ENCODE data around the gene DENND11. TPM values are rescaled to one million over a fixed set of nuclear protein-coding genes. Genes with fewer than 3 reads are reported as not detected.

DENND11 gene
- total RNA-seq, 3 donors from 2014 or later, result 25.6 to 38.1 (median 28.0) TPM

GRCh38 chr7:141713890-141714289 lies 11.9 kb upstream of the DENND11 start:
- no peak for ATAC-seq
- intact Hi-C loops (cut with DNase I, micrococcal nuclease), result no loop called here
- Histone ChIP-seq H3K36me3 (ENCODE audit: low read depth) (no peaks in the 10 kb centered on the region), H3K9me3 (no peaks in the 10 kb centered on the region), H3K4me3 (no peak overlapping the region), H3K4me1 (ENCODE audit: low read depth) (no peaks in the 10 kb centered on the region)
- no peak for DNase-seq
- TF ChIP-seq CTCF (IDR thresholded peaks at IDR 0.05), result no peak

- ATAC-seq, result no peak
These were observed 10.8 kb upstream of the DENND11 start for GRCh38 chr7:141712603-141713255.

GRCh38 chr7:141710301-141710700 lies 8.3 kb upstream of the DENND11 start:
- no peaks in the 10 kb centered on the region for H3K9me3 ChIP-seq
- no peak for ATAC-seq
- TF ChIP-seq CTCF (IDR thresholded peaks at IDR 0.05), result no peak

More at GRCh38 chr7:141712603-141713255, 10.8 kb upstream of the DENND11 start:
- Histone ChIP-seq H3K4me3 (no peak overlapping the region), H3K9me3 (no peaks in the 10 kb centered on the region), H3K36me3 (ENCODE audit: low read depth) (no peaks in the 10 kb centered on the region), H3K4me1 (ENCODE audit: low read depth) (no peaks in the 10 kb centered on the region)
- intact Hi-C loops (cut with DNase I, micrococcal nuclease), result no loop called here
- no peak for TF ChIP-seq CTCF (IDR thresholded peaks at IDR 0.05)
- no peak for DNase-seq

GRCh38 chr7:141709749-141710148 lies 7.8 kb upstream of the DENND11 start:
- intact Hi-C loops (cut with DNase I, micrococcal nuclease), result no loop called here
- no peak overlapping the region for H3K4me3 ChIP-seq
- no peaks in the 10 kb centered on the region for H3K9me3 ChIP-seq
- H3K4me1 ChIP-seq (ENCODE audit: low read depth), result peaks cover 10% of the 10 kb centered on the region
- no peaks in the 10 kb centered on the region for H3K36me3 ChIP-seq (ENCODE audit: low read depth)
- TF ChIP-seq CTCF (IDR thresholded peaks at IDR 0.05), result no peak
- ATAC-seq (peak; percentile 22), DNase-seq (no peak)

More at GRCh38 chr7:141710301-141710700, 8.3 kb upstream of the DENND11 start:
- DNase-seq, result no peak
- Histone ChIP-seq H3K4me1 (ENCODE audit: low read depth) (peaks cover 10% of the 10 kb centered on the region), H3K4me3 (no peak overlapping the region), H3K36me3 (ENCODE audit: low read depth) (no peaks in the 10 kb centered on the region)
- intact Hi-C loops (cut with DNase I, micrococcal nuclease), result no loop called here

- Histone ChIP-seq H3K9me3 (no peaks in the 10 kb centered on the region), H3K4me1 (ENCODE audit: low read depth) (peaks cover 10% of the 10 kb centered on the region), H3K36me3 (ENCODE audit: low read depth) (no peaks in the 10 kb centered on the region), H3K4me3 (no peak overlapping the region)
- intact Hi-C loops (cut with DNase I, micrococcal nuclease), result no loop called here
- ATAC-seq, result no peak
- no peak for TF ChIP-seq CTCF (IDR thresholded peaks at IDR 0.05)
- no peak for DNase-seq
These were observed 7.4 kb upstream of the DENND11 start for GRCh38 chr7:141709318-141709717.
